22Rv1 (cell line): ENCODE measurements around the gene B3GAT3.
A peak's percentile ranks its signal among the peaks of the same experiment; 100 is the strongest.

Experiments used
- CTCF ChIP-seq: fragments of 450-650 bp; IDR thresholded peaks from 2 replicates; pipeline ENCODE4 v1.5.1; 2017; ENCODE audit warnings: mild to moderate bottlenecking
- ZFX ChIP-seq: fragments of 450-650 bp; IDR thresholded peaks from 2 replicates; pipeline ENCODE4 v1.6.1; 2017; ENCODE audit warnings: antibody characterized with exemption, borderline replicate concordance

- TF ChIP-seq CTCF (0 out of 2 replicates have a peak, but pooled peaks have one; percentile 7), ZFX (no peak)
These were observed 29.5 kb downstream of the B3GAT3 start for GRCh38 chr11:62592146-62592815.
